ENCODE data around the gene LCN12.

Gene LCN12

DNA sequence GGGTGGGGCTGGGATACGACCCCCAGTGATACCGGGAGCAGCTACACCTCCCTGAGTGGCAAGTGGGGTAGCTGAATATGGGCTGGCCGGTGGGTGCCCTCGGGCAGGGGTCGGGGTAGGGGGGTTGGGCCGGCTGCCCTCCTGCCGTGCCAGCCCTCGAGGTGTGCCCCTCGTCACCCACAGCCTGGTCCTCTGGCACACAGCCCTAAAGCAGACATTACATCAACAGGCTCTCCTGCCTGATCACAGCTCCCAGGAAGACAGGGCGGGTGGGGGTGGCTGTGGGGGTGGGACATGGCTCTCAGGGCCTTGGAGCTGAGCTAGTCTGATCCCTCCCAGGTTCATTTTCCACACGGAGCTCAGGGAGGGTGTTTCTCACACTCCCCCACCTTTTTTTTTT, 30.8 kb upstream of the LCN12 start:
- no peak for TF ChIP-seq EGR1 (IDR thresholded peaks at IDR 0.05)
- TF ChIP-seq ZBTB7A (IDR thresholded peaks at IDR 0.05; ENCODE audit: low read depth): no peak
- no peak for TF ChIP-seq TEAD4 (IDR thresholded peaks at IDR 0.05)
- TF ChIP-seq YY1 (IDR thresholded peaks at IDR 0.05; ENCODE audit: low read depth): no peak
- TF ChIP-seq TCF12 (IDR thresholded peaks at IDR 0.05; ENCODE audit: low read depth): no peak
- no peak for TF ChIP-seq TAF1 (IDR thresholded peaks at IDR 0.05; ENCODE audit: low read depth)
- TF ChIP-seq, protein P1, sequence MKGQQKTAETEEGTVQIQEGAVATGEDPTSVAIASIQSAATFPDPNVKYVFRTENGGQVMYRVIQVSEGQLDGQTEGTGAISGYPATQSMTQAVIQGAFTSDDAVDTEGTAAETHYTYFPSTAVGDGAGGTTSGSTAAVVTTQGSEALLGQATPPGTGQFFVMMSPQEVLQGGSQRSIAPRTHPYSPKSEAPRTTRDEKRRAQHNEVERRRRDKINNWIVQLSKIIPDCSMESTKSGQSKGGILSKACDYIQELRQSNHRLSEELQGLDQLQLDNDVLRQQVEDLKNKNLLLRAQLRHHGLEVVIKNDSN (IDR thresholded peaks at IDR 0.05): no peak
- no peak for TF ChIP-seq CREB1 (IDR thresholded peaks at IDR 0.05; ENCODE audit: low read depth)
- no peak for TF ChIP-seq RAD21 (IDR thresholded peaks at IDR 0.05; ENCODE audit: low read depth)

DNA sequence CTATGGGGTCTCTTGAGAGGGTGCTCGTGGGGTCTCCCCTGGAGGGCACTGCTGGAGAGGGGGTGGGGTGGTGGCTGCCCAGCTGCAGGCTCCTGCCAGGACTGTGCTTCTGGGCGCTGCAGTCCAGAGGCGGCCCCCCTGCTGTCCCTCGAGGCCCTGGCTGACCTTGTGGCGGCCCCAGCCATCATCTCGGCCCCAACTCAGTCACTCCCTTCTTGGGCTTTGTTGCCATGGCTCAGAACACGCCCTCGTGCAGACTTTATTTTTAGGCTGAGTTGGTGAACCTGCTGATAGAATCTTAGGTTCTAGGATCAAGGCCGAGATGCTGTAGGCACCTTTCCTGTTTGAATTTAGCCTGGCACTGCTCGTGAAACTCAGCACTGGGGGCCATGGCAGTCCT, 30.4 kb upstream of the LCN12 start:
- TF ChIP-seq FOXM1 (IDR thresholded peaks at IDR 0.05; ENCODE audit: borderline replicate concordance, low read depth): no peak
- no peak for TF ChIP-seq NFIC (IDR thresholded peaks at IDR 0.05)
- TF ChIP-seq, protein P1 (IDR thresholded peaks at IDR 0.05): no peak
- TF ChIP-seq CEBPB (IDR thresholded peaks at IDR 0.05): no peak
- no peak for TF ChIP-seq TEAD4 (IDR thresholded peaks at IDR 0.05)
- TF ChIP-seq ZBTB7A (IDR thresholded peaks at IDR 0.05; ENCODE audit: low read depth): no peak
- TF ChIP-seq, protein P2, sequence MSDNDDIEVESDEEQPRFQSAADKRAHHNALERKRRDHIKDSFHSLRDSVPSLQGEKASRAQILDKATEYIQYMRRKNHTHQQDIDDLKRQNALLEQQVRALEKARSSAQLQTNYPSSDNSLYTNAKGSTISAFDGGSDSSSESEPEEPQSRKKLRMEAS (IDR thresholded peaks at IDR 0.05): no peak
- TF ChIP-seq EGR1 (IDR thresholded peaks at IDR 0.05): no peak
- no peak for TF ChIP-seq CREB1 (IDR thresholded peaks at IDR 0.05; ENCODE audit: low read depth)
- TF ChIP-seq RAD21 (IDR thresholded peaks at IDR 0.05; ENCODE audit: low read depth): no peak
- no peak for TF ChIP-seq YY1 (IDR thresholded peaks at IDR 0.05; ENCODE audit: low read depth)
- no peak for TF ChIP-seq EP300 (IDR thresholded peaks at IDR 0.05; ENCODE audit: borderline replicate concordance)
- TF ChIP-seq TAF1 (IDR thresholded peaks at IDR 0.05; ENCODE audit: low read depth): no peak
- TF ChIP-seq, protein P3, sequence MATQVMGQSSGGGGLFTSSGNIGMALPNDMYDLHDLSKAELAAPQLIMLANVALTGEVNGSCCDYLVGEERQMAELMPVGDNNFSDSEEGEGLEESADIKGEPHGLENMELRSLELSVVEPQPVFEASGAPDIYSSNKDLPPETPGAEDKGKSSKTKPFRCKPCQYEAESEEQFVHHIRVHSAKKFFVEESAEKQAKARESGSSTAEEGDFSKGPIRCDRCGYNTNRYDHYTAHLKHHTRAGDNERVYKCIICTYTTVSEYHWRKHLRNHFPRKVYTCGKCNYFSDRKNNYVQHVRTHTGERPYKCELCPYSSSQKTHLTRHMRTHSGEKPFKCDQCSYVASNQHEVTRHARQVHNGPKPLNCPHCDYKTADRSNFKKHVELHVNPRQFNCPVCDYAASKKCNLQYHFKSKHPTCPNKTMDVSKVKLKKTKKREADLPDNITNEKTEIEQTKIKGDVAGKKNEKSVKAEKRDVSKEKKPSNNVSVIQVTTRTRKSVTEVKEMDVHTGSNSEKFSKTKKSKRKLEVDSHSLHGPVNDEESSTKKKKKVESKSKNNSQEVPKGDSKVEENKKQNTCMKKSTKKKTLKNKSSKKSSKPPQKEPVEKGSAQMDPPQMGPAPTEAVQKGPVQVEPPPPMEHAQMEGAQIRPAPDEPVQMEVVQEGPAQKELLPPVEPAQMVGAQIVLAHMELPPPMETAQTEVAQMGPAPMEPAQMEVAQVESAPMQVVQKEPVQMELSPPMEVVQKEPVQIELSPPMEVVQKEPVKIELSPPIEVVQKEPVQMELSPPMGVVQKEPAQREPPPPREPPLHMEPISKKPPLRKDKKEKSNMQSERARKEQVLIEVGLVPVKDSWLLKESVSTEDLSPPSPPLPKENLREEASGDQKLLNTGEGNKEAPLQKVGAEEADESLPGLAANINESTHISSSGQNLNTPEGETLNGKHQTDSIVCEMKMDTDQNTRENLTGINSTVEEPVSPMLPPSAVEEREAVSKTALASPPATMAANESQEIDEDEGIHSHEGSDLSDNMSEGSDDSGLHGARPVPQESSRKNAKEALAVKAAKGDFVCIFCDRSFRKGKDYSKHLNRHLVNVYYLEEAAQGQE (IDR thresholded peaks at IDR 0.05; ENCODE audit: low read depth): no peak
- TF ChIP-seq TCF12 (IDR thresholded peaks at IDR 0.05; ENCODE audit: low read depth): no peak

DNA sequence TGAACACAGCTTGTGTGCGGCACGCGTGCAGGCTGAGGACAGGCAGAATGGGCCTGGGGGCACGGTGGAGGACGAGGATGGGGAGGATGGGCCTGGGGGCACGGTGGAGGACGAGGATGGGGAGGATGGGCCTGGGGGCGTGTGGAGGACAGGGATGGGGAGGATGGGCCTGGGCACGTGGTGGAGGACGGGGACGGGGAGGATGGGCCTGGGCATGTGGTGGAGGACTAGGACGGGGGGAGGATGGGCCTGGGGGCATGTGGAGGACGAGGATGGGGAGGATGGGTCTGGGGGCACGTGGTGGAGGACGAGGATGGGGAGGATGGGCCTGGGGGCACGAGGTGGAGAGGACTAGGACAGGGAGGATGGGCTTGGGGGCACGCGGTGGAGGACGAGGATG, 29.5 kb upstream of the LCN12 start:
- TF ChIP-seq TCF12 (IDR thresholded peaks at IDR 0.05; ENCODE audit: low read depth) (no peak), FOXM1 (IDR thresholded peaks at IDR 0.05; ENCODE audit: borderline replicate concordance, low read depth) (no peak), YY1 (IDR thresholded peaks at IDR 0.05; ENCODE audit: low read depth) (no peak), EP300 (IDR thresholded peaks at IDR 0.05; ENCODE audit: borderline replicate concordance) (no peak), TEAD4 (IDR thresholded peaks at IDR 0.05) (no peak), EGR1 (IDR thresholded peaks at IDR 0.05) (no peak), ZBTB7A (IDR thresholded peaks at IDR 0.05; ENCODE audit: low read depth) (no peak), CEBPB (IDR thresholded peaks at IDR 0.05) (no peak), NFIC (IDR thresholded peaks at IDR 0.05) (no peak), TAF1 (IDR thresholded peaks at IDR 0.05; ENCODE audit: low read depth) (no peak), RAD21 (IDR thresholded peaks at IDR 0.05; ENCODE audit: low read depth) (no peak), CREB1 (IDR thresholded peaks at IDR 0.05; ENCODE audit: low read depth) (no peak)
- TF ChIP-seq, protein P1 (IDR thresholded peaks at IDR 0.05): no peak
- TF ChIP-seq, protein P2 (IDR thresholded peaks at IDR 0.05): no peak
- TF ChIP-seq, protein P3 (IDR thresholded peaks at IDR 0.05; ENCODE audit: low read depth): no peak

DNA sequence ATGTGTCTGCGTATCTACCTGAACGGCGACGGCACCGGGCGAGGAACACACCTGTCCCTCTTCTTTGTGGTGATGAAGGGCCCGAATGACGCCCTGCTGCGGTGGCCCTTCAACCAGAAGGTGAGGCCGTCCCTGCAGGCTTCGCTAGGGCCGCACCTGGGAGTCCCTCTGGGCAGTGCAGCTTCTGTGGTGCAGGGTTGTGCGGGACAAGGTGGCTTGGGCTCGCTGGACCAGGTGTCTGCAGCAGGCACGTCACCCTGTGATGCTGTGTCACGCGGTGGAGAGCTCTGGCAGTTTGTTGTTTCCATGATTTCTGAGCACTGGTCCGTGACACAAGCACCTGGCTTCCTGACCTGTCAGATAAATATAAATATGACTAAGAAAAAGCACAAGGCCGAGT, 28.2 kb upstream of the LCN12 start:
- no peak for TF ChIP-seq TEAD4 (IDR thresholded peaks at IDR 0.05)
- TF ChIP-seq YY1 (IDR thresholded peaks at IDR 0.05; ENCODE audit: low read depth): no peak
- no peak for TF ChIP-seq CEBPB (IDR thresholded peaks at IDR 0.05)
- TF ChIP-seq TCF12 (IDR thresholded peaks at IDR 0.05; ENCODE audit: low read depth): no peak
- no peak for TF ChIP-seq EGR1 (IDR thresholded peaks at IDR 0.05)
- TF ChIP-seq EP300 (IDR thresholded peaks at IDR 0.05; ENCODE audit: borderline replicate concordance): no peak
- no peak for TF ChIP-seq CREB1 (IDR thresholded peaks at IDR 0.05; ENCODE audit: low read depth)
- no peak for TF ChIP-seq RAD21 (IDR thresholded peaks at IDR 0.05; ENCODE audit: low read depth)
- TF ChIP-seq, protein P3 (IDR thresholded peaks at IDR 0.05; ENCODE audit: low read depth): no peak
- no peak for TF ChIP-seq FOXM1 (IDR thresholded peaks at IDR 0.05; ENCODE audit: borderline replicate concordance, low read depth)
- no peak for TF ChIP-seq NFIC (IDR thresholded peaks at IDR 0.05)
- TF ChIP-seq, protein P2 (IDR thresholded peaks at IDR 0.05): no peak
- no peak for TF ChIP-seq TAF1 (IDR thresholded peaks at IDR 0.05; ENCODE audit: low read depth)
- TF ChIP-seq ZBTB7A (IDR thresholded peaks at IDR 0.05; ENCODE audit: low read depth): no peak
- TF ChIP-seq, protein P1 (IDR thresholded peaks at IDR 0.05): no peak

Data from Ishikawa (cell line).